Gastroesophageal sphincter (tissue), 3 donors: ENCODE results near the gene TAF11L13.
"Not testable (repeated sequence)": the region's sequence is repeated elsewhere in the genome, so short reads cannot be mapped to it uniquely, and the experiment has no call there.

Experiments used
- EP300 ChIP-seq: sonication (generic); formaldehyde crosslinking; IDR thresholded peaks from one replicate; pipeline ENCODE4 v1.6.1; 2017; ENCODE audit warnings: antibody characterized with exemption, mild to moderate bottlenecking
- POLR2A ChIP-seq, 2 donors: fragments of 450-650 bp; IDR thresholded peaks; one replicate each; pipeline ENCODE4 v1.6.1; 2017; ENCODE audit warnings: antibody characterized with exemption in 2 of 2, mild to moderate bottlenecking in 2 of 2, moderate library complexity in 1 of 2
- POLR2AphosphoS5 ChIP-seq: sonication (generic); formaldehyde crosslinking; IDR thresholded peaks from one replicate; pipeline ENCODE4 v1.6.1; 2017; ENCODE audit warnings: antibody characterized with exemption
- TF ChIP-seq, protein P1 (sequence below), 4 experiments: fragments of 200-600 bp in 2 of 4; fragments of 450-650 bp in 2 of 4; sonication (generic) in 1 of 4; IDR thresholded peaks; one replicate each; pipeline ENCODE4 v1.5.1; 2017 to 2019; ENCODE audit warnings: antibody characterized with exemption in 4 of 4, mild to moderate bottlenecking in 2 of 4, moderate library complexity in 2 of 4

DNA sequence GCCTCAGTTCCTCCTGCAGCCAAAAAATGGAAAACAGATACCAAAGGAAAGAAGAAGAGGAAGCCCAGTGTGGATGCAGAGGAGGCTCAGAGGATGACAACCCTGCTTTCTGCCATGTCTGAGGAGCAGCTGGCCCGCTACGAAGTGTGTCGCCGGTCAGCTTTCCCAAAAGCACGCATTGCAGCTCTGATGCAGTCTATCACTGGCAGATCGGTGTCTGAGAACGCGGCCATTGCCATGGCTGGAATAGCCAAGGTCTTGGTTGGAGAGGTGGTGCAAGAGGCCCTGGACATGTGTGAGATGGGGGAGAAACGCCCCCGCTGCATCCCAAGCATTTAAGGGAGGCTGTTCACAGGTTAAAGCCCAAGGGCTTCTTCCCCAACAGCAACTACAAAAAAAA, 17.3 kb downstream of the TAF11L13 start:
- TF ChIP-seq, protein P1, sequence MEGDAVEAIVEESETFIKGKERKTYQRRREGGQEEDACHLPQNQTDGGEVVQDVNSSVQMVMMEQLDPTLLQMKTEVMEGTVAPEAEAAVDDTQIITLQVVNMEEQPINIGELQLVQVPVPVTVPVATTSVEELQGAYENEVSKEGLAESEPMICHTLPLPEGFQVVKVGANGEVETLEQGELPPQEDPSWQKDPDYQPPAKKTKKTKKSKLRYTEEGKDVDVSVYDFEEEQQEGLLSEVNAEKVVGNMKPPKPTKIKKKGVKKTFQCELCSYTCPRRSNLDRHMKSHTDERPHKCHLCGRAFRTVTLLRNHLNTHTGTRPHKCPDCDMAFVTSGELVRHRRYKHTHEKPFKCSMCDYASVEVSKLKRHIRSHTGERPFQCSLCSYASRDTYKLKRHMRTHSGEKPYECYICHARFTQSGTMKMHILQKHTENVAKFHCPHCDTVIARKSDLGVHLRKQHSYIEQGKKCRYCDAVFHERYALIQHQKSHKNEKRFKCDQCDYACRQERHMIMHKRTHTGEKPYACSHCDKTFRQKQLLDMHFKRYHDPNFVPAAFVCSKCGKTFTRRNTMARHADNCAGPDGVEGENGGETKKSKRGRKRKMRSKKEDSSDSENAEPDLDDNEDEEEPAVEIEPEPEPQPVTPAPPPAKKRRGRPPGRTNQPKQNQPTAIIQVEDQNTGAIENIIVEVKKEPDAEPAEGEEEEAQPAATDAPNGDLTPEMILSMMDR (IDR thresholded peaks at IDR 0.05) = not testable (repeated sequence)
- not testable (repeated sequence) for TF ChIP-seq POLR2A (IDR thresholded peaks at IDR 0.05); EP300; POLR2AphosphoS5
